Lower lobe of right lung (tissue), 2 donors: Measurements from ENCODE around the gene ALOX5AP. TPM values are rescaled to one million over a fixed set of nuclear protein-coding genes. Genes with fewer than 3 reads are reported as not detected.

Experiments
- ATAC-seq, 2 donors: fragments of 200-7000 bp; cut with Tn5 transposase; one replicate each; pipeline ENCODE4 v1.9.1; 2020 to 2022; ENCODE audit warnings: mild to moderate bottlenecking in 2 of 2, moderate library complexity in 2 of 2
- DNase-seq: peaks from one replicate; pipeline ENCODE4 v3.0.0-alpha.2; 2020
- H3K27ac ChIP-seq: fragments of 200-600 bp; one replicate; pipeline ENCODE4 v1.8.0; 2022
- H3K27me3 ChIP-seq: fragments of 200-600 bp; one replicate; pipeline ENCODE4 v1.8.0; 2022; ENCODE audit warnings: low read depth
- H3K36me3 ChIP-seq: fragments of 200-600 bp; one replicate; pipeline ENCODE4 v1.8.0; 2022; ENCODE audit warnings: mild to moderate bottlenecking
- H3K4me1 ChIP-seq: fragments of 200-600 bp; one replicate; pipeline ENCODE4 v1.8.0; 2022
- H3K4me3 ChIP-seq: fragments of 200-600 bp; one replicate; pipeline ENCODE4 v1.8.0; 2022; ENCODE audit warnings: mild to moderate bottlenecking
- H3K9me3 ChIP-seq: fragments of 200-600 bp; one replicate; pipeline ENCODE4 v1.8.0; 2022
- intact Hi-C: fragments of 100-400 bp; cut with DNase I; formaldehyde crosslinking; loops from one replicate; pipeline ENCODE4 v1.11.0; 2022
- total RNA-seq: library from RNA; stranded (reverse); fragmentation: NEBNext Ultra II Directional; extraction: Animal tissue kit (Norgen Biotek cat#: 25700); gene quantifications from one replicate; pipeline ENCODE4 v1.2.1, GENCODE V29; 2021
- TF ChIP-seq, protein P1 (sequence below): fragments of 200-600 bp; IDR thresholded peaks from one replicate; pipeline ENCODE4 v1.8.0; 2022; ENCODE audit warnings: antibody characterized with exemption, mild to moderate bottlenecking
- donor health status: DM: no; HTN: yes; CAD: no; lungs with severe emphysema.

The ALOX5AP gene
- total RNA-seq, 1 donor from 2014 or later, result 311 TPM

DNA sequence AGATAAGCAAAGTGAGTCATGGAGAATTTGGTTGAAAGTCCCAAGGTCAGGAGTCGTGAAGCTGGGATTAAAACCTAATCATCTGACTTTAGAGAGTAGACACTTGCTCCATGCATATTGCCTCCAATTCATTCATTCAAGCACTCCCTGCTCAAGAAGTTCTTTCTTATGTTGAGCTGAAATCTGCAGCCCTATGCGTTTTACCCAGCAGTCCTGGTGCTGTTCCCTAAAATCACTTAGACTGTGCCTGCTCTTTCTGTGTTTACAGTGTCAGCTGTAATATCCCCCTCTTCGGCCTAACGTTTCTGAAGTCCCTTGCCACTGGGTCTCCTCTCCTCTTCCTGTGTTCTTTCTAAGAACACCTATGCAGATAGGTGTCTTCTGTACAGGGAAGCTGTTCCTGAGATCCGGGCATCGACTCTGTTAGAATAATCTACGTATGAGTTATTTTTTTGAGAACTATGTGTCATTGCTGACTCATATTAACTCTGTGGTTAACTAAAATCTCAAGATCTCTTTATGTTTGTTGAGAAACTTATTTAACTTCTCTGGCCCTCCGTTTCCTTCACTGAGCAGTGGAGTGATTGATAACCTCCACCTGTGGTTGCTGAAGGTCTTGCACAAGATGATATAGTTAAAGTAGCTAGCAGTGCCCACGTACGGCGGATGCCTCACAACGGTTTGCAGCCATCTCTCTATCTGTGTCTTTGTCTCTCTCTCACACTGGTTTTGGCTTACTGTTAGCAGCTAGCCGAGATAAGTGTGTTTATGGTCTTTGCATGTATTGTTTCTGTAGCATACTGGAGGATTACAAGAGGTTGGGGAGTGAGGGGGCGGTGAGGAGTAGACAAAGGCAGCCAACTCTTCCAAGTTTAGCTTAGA, 4.7 kb downstream of the ALOX5AP start:
- peak overlapping the region; percentile 61 for H3K27ac ChIP-seq
- TF ChIP-seq, protein P1, sequence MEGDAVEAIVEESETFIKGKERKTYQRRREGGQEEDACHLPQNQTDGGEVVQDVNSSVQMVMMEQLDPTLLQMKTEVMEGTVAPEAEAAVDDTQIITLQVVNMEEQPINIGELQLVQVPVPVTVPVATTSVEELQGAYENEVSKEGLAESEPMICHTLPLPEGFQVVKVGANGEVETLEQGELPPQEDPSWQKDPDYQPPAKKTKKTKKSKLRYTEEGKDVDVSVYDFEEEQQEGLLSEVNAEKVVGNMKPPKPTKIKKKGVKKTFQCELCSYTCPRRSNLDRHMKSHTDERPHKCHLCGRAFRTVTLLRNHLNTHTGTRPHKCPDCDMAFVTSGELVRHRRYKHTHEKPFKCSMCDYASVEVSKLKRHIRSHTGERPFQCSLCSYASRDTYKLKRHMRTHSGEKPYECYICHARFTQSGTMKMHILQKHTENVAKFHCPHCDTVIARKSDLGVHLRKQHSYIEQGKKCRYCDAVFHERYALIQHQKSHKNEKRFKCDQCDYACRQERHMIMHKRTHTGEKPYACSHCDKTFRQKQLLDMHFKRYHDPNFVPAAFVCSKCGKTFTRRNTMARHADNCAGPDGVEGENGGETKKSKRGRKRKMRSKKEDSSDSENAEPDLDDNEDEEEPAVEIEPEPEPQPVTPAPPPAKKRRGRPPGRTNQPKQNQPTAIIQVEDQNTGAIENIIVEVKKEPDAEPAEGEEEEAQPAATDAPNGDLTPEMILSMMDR, result no peak
- intact Hi-C loops, result no loop called here
- DNase-seq (no peak), ATAC-seq (peak; percentile 3 to 39)
- no peaks in the 10 kb centered on the region for H3K9me3 ChIP-seq
- H3K36me3 ChIP-seq, result no peaks in the 10 kb centered on the region
- H3K4me3 ChIP-seq, result peak overlapping the region; percentile 33
- no peaks in the 10 kb centered on the region for H3K27me3 ChIP-seq
- H3K4me1 ChIP-seq, result peaks cover 57% of the 10 kb centered on the region

DNA sequence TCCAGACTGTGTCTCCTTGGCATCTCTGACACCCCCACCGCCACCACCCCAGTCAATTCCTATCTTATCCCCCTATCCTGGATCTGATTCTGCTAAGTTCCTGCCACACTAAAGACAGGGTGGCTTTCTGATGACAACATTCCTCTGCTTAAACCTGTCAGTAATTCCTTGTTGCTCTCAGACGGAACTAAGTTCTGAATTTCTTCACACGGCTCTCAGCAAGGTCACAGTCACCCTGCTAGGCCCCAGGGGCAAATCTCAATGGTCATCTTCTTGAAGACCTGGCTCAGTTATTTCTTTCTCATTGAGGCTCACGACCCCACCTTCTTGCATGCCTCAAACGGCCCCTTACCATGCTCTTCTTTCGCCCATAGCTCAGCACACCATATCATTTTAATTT, 7.6 kb downstream of the ALOX5AP start:
- Histone ChIP-seq H3K27me3 (no peaks in the 10 kb centered on the region), H3K4me3 (no peak overlapping the region), H3K4me1 (peaks cover 80% of the 10 kb centered on the region), H3K36me3 (no peaks in the 10 kb centered on the region), H3K9me3 (no peaks in the 10 kb centered on the region), H3K27ac (peak overlapping the region; percentile 46)
- no peak for ATAC-seq
- intact Hi-C loops, result no loop called here
- DNase-seq, result no peak
- TF ChIP-seq, protein P1, result no peak

DNA sequence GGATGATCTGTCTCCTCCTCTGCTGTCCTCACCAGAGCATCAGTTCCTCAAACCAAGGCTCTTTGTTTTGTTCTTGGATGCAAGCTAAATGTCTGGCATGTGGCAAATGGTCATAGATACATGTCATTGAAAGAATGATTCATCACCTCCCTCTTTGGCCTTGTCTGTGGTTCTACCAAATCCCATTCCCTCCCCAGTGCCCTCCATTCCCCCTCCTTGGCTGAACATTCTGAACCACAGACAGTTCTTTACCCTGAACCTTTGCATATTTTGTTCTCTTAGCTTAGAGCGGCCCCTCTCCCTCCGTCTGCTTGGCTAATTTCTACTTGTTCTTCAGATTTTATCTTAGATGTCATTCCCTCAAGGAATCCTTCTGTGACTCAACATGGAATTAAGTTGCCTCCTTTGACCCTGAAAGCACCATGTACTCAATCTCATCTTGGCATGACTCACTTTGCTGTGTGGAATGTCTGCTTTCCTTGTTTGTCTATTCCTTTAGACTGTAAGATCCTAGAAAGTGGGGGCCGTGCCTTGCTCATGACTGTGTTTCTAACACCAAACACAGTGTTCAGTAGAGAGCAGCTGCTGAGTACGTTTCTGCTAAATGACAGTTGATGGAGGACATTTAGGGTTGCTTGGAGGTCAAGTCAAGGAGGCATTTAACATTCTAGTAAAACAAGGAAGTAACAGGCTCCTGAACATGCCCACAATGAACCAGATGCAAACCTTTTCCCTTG, 8.1 kb downstream of the ALOX5AP start:
- peaks cover 79% of the 10 kb centered on the region for H3K4me1 ChIP-seq
- H3K4me3 ChIP-seq, result no peak overlapping the region
- TF ChIP-seq, protein P1, result no peak
- ATAC-seq (peak; percentile 35 to 45), DNase-seq (no peak)
- intact Hi-C loops, result no loop called here
- peaks cover under 1% of the 10 kb centered on the region for H3K36me3 ChIP-seq
- no peaks in the 10 kb centered on the region for H3K27me3 ChIP-seq
- no peaks in the 10 kb centered on the region for H3K9me3 ChIP-seq
- peak overlapping the region; percentile 46 for H3K27ac ChIP-seq

DNA sequence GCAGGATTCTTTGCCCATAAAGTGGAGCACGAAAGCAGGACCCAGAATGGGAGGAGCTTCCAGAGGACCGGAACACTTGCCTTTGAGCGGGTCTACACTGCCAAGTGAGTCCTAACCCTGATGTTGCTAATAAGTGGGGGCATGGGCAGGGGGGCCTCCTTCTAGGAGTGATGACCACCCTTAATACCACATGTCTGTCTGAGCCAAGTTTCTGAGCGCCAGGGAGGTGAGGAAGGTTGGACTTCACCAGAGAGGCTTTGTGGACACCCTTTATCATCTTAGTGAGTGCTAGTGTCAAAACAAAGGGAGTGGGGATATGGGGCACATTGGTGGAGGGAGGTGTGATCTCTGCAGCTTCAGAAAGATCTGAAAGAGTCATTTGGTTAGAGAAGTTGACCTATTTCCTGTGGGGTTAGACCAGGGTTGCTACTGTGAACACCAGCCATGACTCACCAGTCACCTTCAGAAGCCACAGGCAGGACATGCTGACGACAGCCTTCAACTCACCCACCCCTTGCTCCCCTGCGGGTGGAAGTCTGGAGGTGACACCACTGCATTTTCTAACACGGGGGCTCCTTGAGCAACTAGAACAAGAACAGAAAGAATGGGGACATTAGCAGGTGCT, 8.8 kb downstream of the ALOX5AP start:
- Histone ChIP-seq H3K9me3 (no peaks in the 10 kb centered on the region), H3K27ac (peak overlapping the region; percentile 46), H3K27me3 (no peaks in the 10 kb centered on the region), H3K36me3 (peaks cover 5% of the 10 kb centered on the region), H3K4me1 (peaks cover 78% of the 10 kb centered on the region), H3K4me3 (no peak overlapping the region)
- intact Hi-C loops, result no loop called here
- TF ChIP-seq, protein P1, result no peak
- ATAC-seq (peak; percentile 79 to 87), DNase-seq (peak; percentile 73)

DNA sequence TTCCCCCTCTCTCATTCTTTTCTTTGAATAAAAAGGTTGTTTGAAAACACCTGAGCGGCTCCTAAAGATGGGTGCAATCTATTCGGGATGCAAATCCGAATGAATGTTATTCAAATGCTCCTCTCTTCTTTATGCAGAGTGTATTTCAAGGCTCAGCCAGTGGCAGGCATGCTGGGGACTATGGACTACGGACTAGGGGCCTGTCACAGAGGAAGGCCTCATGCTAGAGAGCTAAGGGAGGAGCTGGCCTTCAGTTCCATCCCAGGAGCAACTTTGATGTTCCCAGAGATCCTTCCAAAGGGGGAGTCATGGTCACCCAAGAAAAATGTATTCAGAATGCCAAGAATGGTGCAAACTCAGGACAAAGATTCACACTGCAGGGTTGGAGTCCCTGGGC, 9.3 kb downstream of the ALOX5AP start:
- no peak overlapping the region for H3K4me3 ChIP-seq
- ATAC-seq, result no peak
- peak overlapping the region; percentile 46 for H3K27ac ChIP-seq
- H3K36me3 ChIP-seq, result peaks cover 5% of the 10 kb centered on the region
- intact Hi-C loops, result no loop called here
- H3K9me3 ChIP-seq, result no peaks in the 10 kb centered on the region
- no peak for DNase-seq
- H3K27me3 ChIP-seq, result no peaks in the 10 kb centered on the region
- TF ChIP-seq, protein P1, result no peak
- H3K4me1 ChIP-seq, result peaks cover 74% of the 10 kb centered on the region
